MM.1S (cell line): ENCODE measurements around the gene GMFB.

Experiments used
- EZH2 ChIP-seq: fragments of 300-600 bp; sonication (generic); optimal IDR thresholded peaks from 2 replicates; pipeline ENCODE3; 2017; ENCODE audit warnings: low read depth, mild to moderate bottlenecking, antibody characterized with exemption, low read length, mixed read lengths
- EZH2phosphoT487 ChIP-seq: fragments of 300-600 bp; sonication (generic); IDR thresholded peaks from 2 replicates; pipeline ENCODE4 v1.6.1; 2018; ENCODE audit warnings: antibody characterized with exemption, low read length
- TF ChIP-seq, protein P1 (sequence below): fragments of 300-600 bp; sonication (generic); IDR thresholded peaks from 2 replicates; pipeline ENCODE4 v1.5.1; 2016; ENCODE audit warnings: antibody characterized with exemption, low read length, mixed read lengths

DNA sequence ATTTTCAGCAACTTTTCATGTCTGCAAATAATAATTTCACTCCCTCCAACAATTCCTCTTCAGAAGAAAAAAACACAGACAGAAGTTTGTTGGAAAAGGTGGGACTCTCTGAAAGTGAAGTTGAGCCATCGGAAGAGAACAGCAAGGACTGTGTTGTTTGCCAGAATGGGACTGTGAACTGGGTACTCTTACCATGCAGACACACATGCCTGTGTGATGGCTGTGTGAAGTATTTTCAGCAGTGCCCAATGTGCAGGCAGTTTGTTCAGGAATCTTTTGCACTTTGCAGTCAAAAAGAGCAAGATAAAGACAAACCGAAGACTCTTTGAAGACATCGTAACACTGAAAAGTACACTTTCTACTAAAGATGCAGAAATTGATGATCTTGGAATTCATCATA lies 49.3 kb upstream of the GMFB start:
- TF ChIP-seq, protein P1, sequence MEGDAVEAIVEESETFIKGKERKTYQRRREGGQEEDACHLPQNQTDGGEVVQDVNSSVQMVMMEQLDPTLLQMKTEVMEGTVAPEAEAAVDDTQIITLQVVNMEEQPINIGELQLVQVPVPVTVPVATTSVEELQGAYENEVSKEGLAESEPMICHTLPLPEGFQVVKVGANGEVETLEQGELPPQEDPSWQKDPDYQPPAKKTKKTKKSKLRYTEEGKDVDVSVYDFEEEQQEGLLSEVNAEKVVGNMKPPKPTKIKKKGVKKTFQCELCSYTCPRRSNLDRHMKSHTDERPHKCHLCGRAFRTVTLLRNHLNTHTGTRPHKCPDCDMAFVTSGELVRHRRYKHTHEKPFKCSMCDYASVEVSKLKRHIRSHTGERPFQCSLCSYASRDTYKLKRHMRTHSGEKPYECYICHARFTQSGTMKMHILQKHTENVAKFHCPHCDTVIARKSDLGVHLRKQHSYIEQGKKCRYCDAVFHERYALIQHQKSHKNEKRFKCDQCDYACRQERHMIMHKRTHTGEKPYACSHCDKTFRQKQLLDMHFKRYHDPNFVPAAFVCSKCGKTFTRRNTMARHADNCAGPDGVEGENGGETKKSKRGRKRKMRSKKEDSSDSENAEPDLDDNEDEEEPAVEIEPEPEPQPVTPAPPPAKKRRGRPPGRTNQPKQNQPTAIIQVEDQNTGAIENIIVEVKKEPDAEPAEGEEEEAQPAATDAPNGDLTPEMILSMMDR, result no peak
- TF ChIP-seq EZH2 (no peak), EZH2phosphoT487 (no peak)
